HG03378 (cell line): Measurements from ENCODE around the gene MAGEF1.
"Not testable (repeated sequence)": the region's sequence is repeated elsewhere in the genome, so short reads cannot be mapped to it uniquely, and the experiment has no call there.

Experiments used
- ATAC-seq: cut with Tn5 transposase; IDR thresholded peaks from one replicate; pipeline ENCODE4 v1.9.1; 2021; ENCODE audit warnings: mild to moderate bottlenecking, moderate library complexity; ENCODE audit not compliant: unreplicated experiment

Gene MAGEF1

GRCh38 chr3:184743248-184743647 is 31.4 kb upstream of the MAGEF1 start:
- ATAC-seq, result no peak

GRCh38 chr3:184742676-184743135 is 30.8 kb upstream of the MAGEF1 start:
- no peak for ATAC-seq

DNA sequence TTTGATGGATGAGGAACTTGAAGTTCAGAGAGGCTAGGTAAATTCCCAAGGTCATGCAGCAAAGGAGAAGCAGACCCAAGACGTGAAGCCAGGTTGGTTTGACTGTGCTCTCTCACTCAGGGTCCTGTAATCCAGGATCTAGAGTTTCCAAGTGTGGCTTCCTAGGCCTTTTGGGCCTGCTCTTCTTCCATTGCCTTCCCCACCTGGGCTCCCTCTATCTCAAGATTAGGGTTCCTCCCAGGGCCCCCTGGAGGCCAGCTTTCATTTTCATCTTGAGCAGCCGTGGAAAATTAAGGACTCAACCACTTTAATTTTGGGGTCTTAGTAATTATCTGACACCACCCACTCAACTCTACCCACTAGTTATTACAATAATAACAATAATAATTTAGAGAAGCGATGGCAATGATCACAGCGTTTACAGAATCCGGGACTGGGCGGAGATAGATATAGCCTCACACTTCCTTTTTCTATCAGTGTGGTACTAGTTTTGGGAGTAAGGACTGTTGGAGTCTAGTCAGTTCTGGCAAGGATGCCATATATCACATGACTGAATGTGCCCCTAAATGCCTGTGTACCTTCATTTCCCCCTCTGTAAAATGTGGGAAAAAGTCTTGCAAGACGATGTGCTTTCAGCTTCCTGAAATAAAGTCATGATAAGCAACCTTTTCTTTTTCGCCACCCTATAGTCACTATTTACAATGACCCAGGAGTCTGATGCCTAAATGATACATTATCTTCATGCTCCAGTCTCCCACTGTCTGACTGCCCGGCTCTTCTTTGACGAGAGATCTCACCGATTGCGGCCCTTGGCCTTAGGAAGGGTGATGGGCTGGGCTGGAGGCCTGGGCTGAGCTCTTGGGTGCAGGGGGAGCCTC is 30.2 kb upstream of the MAGEF1 start:
- ATAC-seq, result no peak

DNA sequence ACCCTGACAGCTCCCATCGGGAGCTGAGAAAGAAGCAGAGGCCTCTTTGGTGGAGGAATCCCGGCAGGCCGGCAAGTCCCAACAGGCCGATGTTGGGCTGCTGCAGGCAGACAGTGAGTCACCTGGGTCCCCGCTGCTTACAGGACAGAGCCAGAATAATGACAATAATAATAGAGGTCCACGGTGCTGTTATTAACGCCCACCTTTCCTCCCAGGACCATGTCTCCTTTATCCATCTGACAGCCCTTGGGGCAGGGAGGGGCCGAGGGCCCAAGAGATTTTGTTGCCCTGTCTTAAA is 29.3 kb upstream of the MAGEF1 start:
- ATAC-seq, result no peak

DNA sequence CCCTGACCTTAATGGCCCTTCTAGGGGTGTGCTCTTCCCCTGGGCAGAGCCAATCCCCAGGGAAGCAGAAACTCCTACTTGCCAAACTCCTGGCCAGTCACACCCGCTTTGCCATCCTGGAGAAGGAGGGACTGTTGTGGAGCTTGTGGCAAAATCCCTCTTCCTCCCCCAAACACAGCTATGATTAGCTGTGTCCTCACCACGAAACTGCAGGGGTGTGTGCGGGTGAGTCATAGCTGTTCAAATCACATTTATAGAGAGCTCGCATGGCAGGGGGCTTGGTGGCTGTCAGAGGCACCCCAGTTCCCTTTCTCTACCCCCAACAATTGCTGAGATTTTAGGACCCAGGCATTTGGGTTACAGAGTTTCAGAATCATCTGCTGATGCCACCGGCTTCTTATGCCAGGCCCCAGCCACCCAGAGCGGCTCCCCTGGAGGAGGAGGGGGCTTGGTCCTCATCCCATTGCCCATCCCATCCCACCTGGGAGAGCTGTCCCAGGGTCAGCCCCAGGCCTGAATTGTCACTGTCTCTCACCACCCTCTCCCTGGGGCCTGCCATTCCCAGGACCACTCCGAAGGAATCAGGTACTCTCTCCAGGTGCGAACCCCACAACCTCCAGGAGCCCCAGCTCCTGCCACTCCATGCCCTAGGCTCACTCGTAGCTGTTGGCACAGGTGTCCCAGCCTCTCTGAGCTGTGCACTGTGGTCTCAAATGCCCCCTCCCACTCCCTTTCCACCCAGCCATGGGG is 28.8 kb upstream of the MAGEF1 start:
- no peak for ATAC-seq

DNA sequence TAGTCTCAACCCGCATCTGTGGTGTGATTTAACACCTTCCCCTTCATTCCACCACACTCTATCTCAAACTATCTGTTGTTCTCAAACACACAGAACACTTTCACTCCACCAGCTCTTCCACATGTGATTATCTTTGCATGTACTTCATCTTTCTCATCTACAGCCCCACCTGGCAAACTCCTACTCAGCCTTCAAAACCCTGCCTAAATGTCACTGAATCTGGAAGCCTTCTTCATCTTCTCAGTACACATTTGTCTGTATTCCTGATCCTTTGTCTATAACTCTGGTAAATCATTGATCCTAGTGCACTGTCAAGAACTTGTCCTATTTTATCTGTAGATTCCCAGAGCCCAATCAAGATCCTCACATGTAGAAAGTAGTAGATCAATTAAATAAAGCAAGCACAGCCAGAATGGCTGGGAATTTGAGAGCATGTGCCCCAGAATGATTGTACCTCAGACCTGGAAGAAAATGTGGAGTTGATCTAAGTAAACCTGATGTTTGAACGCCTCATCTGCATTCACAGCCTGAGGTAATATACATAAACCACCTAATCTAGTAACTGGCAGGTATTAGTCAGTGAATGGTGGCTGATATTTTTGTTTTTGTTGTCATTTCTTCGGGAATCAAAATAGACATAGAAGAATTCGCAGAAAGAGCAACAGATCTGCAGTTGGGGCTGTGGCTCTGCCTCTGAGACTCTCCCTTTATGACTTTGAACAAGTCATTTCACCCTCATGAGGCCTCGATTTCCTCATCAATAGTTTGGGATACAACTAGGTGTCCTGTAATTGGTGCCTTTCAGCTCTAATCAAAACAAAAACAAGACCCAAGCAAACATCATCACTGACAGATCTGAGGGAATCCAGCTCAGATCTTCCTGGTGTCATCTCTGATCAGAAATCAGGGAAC is 28.0 kb upstream of the MAGEF1 start:
- no peak for ATAC-seq

- ATAC-seq, result no peak
Observed at GRCh38 chr3:184738982-184739381, 27.1 kb upstream of the MAGEF1 start.

- ATAC-seq, result no peak
Observed at GRCh38 chr3:184738506-184738890, 26.6 kb upstream of the MAGEF1 start.

DNA sequence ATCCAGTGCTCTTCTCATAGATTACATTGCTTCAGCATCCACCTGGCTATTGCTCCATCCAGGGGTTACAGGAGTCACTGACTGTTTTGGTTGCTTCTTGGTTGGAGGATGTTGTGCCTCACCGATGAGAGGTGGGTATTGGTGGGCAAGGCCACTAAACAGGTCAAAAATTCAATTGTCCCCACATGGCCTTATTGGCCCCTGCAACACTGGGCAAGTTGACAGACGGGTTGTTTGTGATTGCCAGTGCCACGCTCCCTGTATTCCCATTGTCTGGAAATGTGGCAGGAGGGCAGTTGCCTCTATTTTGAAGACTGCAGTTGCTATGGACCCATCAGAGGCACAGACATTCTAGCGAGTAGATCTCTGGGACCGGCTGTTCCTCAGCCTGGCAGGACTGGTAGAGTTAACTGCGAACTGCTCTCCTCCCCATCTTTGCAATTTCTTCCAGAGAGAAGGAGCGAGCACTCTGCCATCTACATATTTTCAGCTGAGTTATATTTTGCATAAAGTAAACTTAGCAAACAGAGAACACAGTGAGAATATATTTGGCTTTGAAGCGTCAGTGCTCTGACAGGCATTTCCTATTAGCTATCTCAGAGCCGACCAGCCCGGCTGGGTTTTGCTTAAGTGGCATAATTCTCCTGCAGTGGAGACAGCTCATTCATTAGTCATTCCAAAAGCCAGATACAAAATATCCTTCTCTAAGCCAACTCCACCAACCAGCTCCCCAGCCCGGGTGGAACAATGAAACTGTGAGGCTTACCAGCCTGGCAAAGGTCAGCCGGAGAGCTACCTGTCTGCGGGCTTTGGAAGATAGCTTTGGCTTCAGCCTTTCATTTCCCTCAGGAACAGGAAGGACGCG is 26.0 kb upstream of the MAGEF1 start:
- no peak for ATAC-seq

DNA sequence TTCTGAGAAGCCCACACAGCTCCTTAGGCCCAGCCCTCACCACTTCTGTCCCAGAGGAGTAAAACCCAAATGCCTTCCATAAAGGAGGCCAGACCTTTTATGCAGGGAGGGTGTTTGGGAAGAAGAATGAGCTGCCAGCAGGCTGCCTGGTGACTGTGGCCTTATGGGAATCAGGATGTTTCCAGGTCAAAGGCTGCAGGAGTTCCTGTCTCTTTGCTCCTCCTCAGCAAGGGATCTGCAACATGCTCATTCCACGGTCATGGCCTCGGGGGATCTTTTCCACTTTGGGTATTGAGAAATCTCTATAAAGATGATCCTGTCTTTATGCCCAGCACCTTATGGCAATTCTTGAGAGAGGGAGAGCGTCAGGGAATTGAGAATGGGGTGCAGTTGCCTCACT is 25.2 kb upstream of the MAGEF1 start:
- no peak for ATAC-seq

DNA sequence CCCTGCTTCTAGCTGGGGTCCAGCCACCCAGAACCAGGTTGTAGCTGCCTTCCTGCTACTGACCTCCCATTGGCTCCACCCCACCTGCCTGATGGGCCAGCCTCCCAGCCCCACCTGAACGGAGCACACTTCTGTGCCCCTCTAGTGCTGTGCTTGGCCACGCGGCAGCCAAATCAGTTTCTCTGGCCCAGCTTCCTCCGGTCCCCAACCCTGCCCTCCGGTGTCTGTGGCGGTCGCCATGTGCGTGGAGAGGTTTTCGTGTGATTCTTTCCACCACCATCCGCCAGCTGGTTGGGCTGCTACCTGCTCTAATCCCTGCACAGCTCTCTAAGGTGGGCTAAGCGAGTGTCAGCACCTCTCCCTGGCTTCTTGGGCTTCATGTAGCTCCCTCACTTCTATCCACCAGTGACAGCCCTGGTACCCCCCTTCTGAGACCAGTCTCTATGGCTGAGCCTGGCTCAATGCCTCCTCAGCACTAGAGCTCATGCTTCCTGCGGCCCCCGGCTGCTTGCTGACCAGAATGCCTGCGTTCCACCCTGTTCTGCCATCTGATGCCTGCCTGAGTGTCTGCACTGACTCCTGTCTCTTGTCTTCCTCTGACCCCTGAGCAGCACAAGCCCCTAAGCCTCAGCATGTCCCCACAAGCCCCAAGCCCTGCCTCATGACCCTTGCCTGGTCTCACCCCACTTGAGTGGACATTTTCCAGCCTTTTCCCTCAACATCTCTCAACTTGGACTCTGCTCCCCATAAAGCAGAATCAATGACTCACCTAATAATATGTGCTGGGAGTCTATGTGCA is 23.2 kb upstream of the MAGEF1 start:
- no peak for ATAC-seq

- no peak for ATAC-seq
Observed at GRCh38 chr3:184733971-184734608, 22.2 kb upstream of the MAGEF1 start.

GRCh38 chr3:184733181-184733580 is 21.3 kb upstream of the MAGEF1 start:
- ATAC-seq, result no peak

DNA sequence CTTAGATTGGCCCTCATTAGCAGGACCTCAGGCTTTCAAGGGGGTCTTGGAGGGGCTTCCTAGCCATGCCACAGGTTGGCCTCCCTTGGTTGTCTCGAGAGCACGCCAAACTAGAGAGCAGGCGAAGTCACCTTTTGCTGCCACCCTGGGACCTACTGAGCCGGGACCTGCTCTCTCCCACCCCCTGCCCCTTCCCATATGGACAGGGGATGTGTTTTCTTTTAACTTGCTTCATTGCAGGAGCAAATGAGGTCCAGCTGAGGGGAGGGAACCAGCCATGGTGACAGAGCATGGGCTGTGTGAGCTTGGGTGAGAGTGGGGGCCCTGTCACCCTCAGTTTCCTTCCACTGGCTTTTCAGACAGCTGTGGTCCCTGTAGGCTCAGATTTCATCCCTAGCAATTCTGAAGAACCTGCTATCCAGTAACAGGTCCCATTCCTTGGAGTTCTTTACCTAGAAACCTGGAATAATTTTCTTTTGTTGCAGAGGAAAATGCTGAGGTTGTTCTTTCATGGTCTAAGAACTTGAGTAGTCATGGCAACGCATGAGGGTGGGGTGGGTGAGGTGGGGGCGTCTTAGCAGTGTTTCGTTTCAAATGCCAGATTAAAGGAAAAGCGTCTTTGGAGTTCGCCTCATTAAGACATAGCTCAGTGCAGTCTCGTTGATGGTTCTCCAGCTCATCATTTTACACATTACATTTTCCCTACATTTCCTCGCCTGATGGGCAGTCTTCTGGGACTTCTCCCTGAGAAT is 20.1 kb upstream of the MAGEF1 start:
- ATAC-seq, result no peak

DNA sequence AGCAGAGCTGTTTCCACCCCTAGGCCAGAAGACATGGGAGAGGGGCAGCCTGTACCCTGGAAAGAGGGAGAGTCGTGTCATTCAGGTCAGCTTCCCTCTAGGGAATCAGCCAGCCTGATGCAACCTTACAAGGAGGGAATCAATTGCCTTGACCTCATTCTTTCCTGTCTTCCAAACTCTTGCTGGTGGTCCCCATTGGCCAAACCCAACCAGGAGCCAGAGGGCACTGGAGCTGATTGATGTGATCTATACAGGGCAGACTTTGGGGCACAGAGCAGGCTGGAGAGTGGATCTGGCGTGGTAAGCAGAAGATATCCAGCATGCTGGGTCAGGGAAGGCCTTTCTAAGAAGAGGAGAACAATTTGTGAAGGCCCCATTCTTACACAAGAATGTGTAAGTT is 19.1 kb upstream of the MAGEF1 start:
- no peak for ATAC-seq

DNA sequence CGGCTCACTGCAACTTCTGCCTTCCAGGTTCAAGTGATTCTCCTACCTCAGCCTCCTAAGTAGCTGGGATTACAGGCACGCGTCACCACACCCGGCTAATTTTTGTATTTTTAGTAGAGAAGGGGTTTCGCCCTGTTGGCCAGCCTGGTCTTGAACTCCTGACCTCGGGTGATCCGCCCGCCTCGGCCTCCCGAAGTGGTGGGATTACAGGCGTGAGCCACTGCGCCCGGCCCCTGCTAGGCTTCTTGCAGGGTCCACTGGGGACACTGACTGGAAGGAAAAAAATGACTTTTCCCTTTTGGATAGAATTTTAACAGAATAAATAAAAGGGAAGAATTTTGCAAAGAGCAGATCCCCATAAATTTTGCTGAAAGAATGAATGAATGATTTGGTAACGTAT is 17.3 kb upstream of the MAGEF1 start:
- ATAC-seq, result not testable (repeated sequence)

- ATAC-seq, result no peak
Observed at GRCh38 chr3:184728010-184728527, 16.2 kb upstream of the MAGEF1 start.

DNA sequence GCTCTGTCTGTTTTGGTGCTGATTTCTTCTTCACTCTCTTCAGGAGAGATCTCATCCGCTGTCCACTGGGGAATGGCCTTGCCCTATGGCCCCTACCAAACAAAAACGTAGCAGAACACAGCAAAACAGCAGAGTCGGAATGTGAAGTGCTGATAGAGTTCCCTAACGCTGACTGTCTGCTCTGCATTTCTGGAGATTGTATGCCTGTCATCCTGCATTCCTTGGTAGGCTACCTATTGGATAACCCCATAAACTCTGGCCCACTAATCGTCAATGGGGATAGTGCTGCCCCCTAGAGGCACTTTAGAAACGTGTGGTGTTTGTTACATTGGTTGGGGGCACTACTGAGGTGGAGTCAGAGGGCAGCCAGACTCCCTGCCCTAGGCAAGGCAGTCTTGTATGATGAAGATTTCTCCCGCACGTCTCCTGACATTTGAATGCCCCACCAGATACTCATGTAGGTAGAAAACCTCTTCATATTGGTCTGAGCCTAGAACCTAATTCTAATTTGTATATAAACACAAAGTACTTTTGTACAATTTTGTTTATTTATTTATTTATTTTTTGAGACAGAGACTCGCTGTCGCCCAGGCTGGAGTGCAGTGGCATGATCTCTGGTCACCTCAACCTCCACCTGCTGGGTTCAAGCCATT is 15.6 kb upstream of the MAGEF1 start:
- ATAC-seq, result no peak
